IMR-90 (cell line): ENCODE data around the gene ALAS1. TPM values are rescaled to one million over a fixed set of nuclear protein-coding genes. Genes with fewer than 3 reads are reported as not detected.

Source experiments
- ATAC-seq: fragments of 200-7000 bp; cut with Tn5 transposase; 2 replicates; pipeline ENCODE4 v1.9.1; 2020; ENCODE audit warnings: low read depth, mild to moderate bottlenecking, moderate library complexity
- BruUV-seq: library from RNA; stranded (reverse); fragments of 400-500 nt; replicated peaks from 2 replicates; lab custom pipeline; 2021; lab: Mats Ljungman, UMichigan
- CTCF ChIA-PET: fragments of 300-600 bp; formaldehyde crosslinking; extraction: SDS; loops from one replicate; lab custom pipeline; 2021; ENCODE audit warnings: antibody characterized with exemption; lab: Yijun Ruan, JAX
- POLR2A ChIA-PET: fragments of 300-600 bp; sonication (Branson Sonifier 250); formaldehyde crosslinking; loops from one replicate; lab custom pipeline; 2022; ENCODE audit warnings: antibody characterized with exemption; ENCODE audit not compliant: unreplicated experiment; lab: Charles Lee
- DNase-seq: peaks from one replicate; pipeline ENCODE4 v3.0.0; 2013
- H2AFZ ChIP-seq: replicated peaks from 2 replicates; pipeline ENCODE3; 2013; ENCODE audit warnings: low read length, mild to moderate bottlenecking; ENCODE audit not compliant: poor library complexity
- H2AK5ac ChIP-seq: 2 replicates; pipeline ENCODE4 v1.6.1; 2013; ENCODE audit warnings: low read depth, low read length, inconsistent platforms
- H2AK9ac ChIP-seq: replicated peaks from 2 replicates; pipeline ENCODE3; 2013; ENCODE audit warnings: mild to moderate bottlenecking, low read depth, low read length, moderate library complexity; ENCODE audit not compliant: poor library complexity
- H2BK120ac ChIP-seq: 2 replicates; pipeline ENCODE4 v1.6.1; 2013; ENCODE audit warnings: low read depth, low read length, inconsistent platforms
- H2BK15ac ChIP-seq: 3 replicates; pipeline ENCODE4 v1.6.1; 2013; ENCODE audit warnings: low read depth, low read length, inconsistent platforms
- H2BK20ac ChIP-seq: 2 replicates; pipeline ENCODE4 v1.6.1; 2013; ENCODE audit warnings: low read depth, mild to moderate bottlenecking, inconsistent platforms, low read length, moderate library complexity
- H2BK5ac ChIP-seq: 2 replicates; pipeline ENCODE4 v1.6.1; 2013; ENCODE audit warnings: mild to moderate bottlenecking, low read depth, low read length, inconsistent platforms; ENCODE audit not compliant: poor library complexity, severe bottlenecking
- H3K14ac ChIP-seq: replicated peaks from 2 replicates; pipeline ENCODE4 v1.6.1; 2013; ENCODE audit warnings: low read depth, low read length, inconsistent platforms
- H3K18ac ChIP-seq: 2 replicates; pipeline ENCODE4 v1.6.1; 2013; ENCODE audit warnings: low read depth, low read length, control low read depth
- H3K23ac ChIP-seq: 2 replicates; pipeline ENCODE4 v1.6.1; 2013; ENCODE audit warnings: low read depth, low read length, inconsistent platforms
- H3K27ac ChIP-seq: 2 replicates; pipeline ENCODE4 v1.5.1; 2013; ENCODE audit warnings: mild to moderate bottlenecking, control low read depth, low read length; ENCODE audit not compliant: insufficient read depth
- H3K27me3 ChIP-seq: 2 replicates; pipeline ENCODE4 v1.6.1; 2013; ENCODE audit warnings: low read length; ENCODE audit not compliant: control insufficient read depth, insufficient read depth
- H3K36me3 ChIP-seq: 2 replicates; pipeline ENCODE4 v1.6.1; 2013; ENCODE audit warnings: low read length, mixed read lengths; ENCODE audit not compliant: control insufficient read depth, insufficient read depth
- H3K4ac ChIP-seq: 2 replicates; pipeline ENCODE4 v1.6.1; 2013; ENCODE audit warnings: low read depth, low read length, inconsistent platforms
- H3K4me1 ChIP-seq: 2 replicates; pipeline ENCODE4 v1.6.1; 2013; ENCODE audit warnings: low read length, mixed read lengths; ENCODE audit not compliant: control insufficient read depth, insufficient read depth
- H3K4me2 ChIP-seq: 2 replicates; pipeline ENCODE4 v1.6.1; 2013; ENCODE audit warnings: low read depth, mild to moderate bottlenecking, control low read depth, low read length, moderate library complexity
- H3K4me3 ChIP-seq: 2 replicates; pipeline ENCODE4 v1.5.1; 2013; ENCODE audit warnings: low read depth, mild to moderate bottlenecking, control low read depth, low read length, moderate library complexity; ENCODE audit not compliant: insufficient read depth
- H3K56ac ChIP-seq: 2 replicates; pipeline ENCODE4 v1.6.1; 2013; ENCODE audit warnings: low read length, inconsistent platforms; ENCODE audit not compliant: insufficient read depth; ENCODE audit errors: extremely low read depth
- H3K79me1 ChIP-seq, 2 experiments: 2 replicates each; pipeline ENCODE4 v1.6.1; 2013; ENCODE audit warnings: low read length in 2 of 2, inconsistent platforms in 1 of 2, low read depth in 1 of 2
- H3K9ac ChIP-seq: 2 replicates; pipeline ENCODE4 v1.6.1; 2013; ENCODE audit warnings: low read depth, low read length, control low read depth
- H3K9me1 ChIP-seq: 2 replicates; pipeline ENCODE4 v1.6.1; 2013; ENCODE audit warnings: low read length, inconsistent platforms; ENCODE audit not compliant: insufficient read depth
- H3K9me3 ChIP-seq: 2 replicates; pipeline ENCODE4 v1.6.1; 2013; ENCODE audit warnings: low read length; ENCODE audit not compliant: control insufficient read depth, insufficient read depth
- H4K20me1 ChIP-seq: 2 replicates; pipeline ENCODE4 v1.6.1; 2013; ENCODE audit warnings: low read length, inconsistent platforms; ENCODE audit not compliant: insufficient read depth
- H4K5ac ChIP-seq: 2 replicates; pipeline ENCODE4 v1.6.1; 2013; ENCODE audit warnings: mild to moderate bottlenecking, low read depth, low read length, control low read depth
- H4K8ac ChIP-seq, 2 experiments: 2 replicates each; pipeline ENCODE4 v1.6.1; 2013; ENCODE audit warnings: low read depth in 2 of 2, low read length in 2 of 2, control low read depth in 1 of 2, inconsistent platforms in 1 of 2
- H4K91ac ChIP-seq: 2 replicates; pipeline ENCODE4 v1.6.1; 2013; ENCODE audit warnings: low read depth, low read length, inconsistent platforms; ENCODE audit not compliant: insufficient read depth
- BHLHE40 ChIP-seq: fragments of 150-350 bp; IDR thresholded peaks from 2 replicates; pipeline ENCODE4 v1.6.1; 2016; ENCODE audit warnings: mild to moderate bottlenecking, low read depth, low read length
- CEBPB ChIP-seq: IDR thresholded peaks from 2 replicates; pipeline ENCODE4 v1.6.1; 2012; ENCODE audit warnings: low read depth, low read length, improper control_type of control experiment
- CTCF ChIP-seq: conservative IDR thresholded peaks from 2 replicates; pipeline ENCODE4 v1.5.1; 2012; ENCODE audit warnings: mild to moderate bottlenecking, low read depth, low read length, improper control_type of control experiment
- ELK1 ChIP-seq: fragments of 150-350 bp; IDR thresholded peaks from 2 replicates; pipeline ENCODE4 v1.6.1; 2016; ENCODE audit warnings: low read depth, mild to moderate bottlenecking, low read length, moderate library complexity, borderline replicate concordance
- FOS ChIP-seq: fragments of 150-350 bp; IDR thresholded peaks from 2 replicates; pipeline ENCODE4 v1.6.1; 2016; ENCODE audit warnings: low read depth, low read length
- MAZ ChIP-seq: IDR thresholded peaks from 2 replicates; pipeline ENCODE4 v1.6.1; 2012; ENCODE audit warnings: low read depth, mild to moderate bottlenecking, low read length, improper control_type of control experiment, moderate library complexity, borderline replicate concordance
- MXI1 ChIP-seq: IDR thresholded peaks from 2 replicates; pipeline ENCODE4 v1.6.1; 2012; ENCODE audit warnings: low read depth, mild to moderate bottlenecking, low read length, moderate library complexity, borderline replicate concordance
- RAD21 ChIP-seq: IDR thresholded peaks from 2 replicates; pipeline ENCODE4 v1.6.1; 2012; ENCODE audit warnings: low read length, improper control_type of control experiment
- RCOR1 ChIP-seq: IDR thresholded peaks from 2 replicates; pipeline ENCODE4 v1.6.1; 2012; ENCODE audit warnings: mild to moderate bottlenecking, low read length, improper control_type of control experiment; ENCODE audit not compliant: insufficient replicate concordance
- RFX5 ChIP-seq: IDR thresholded peaks from 2 replicates; pipeline ENCODE4 v1.8.0; 2012; ENCODE audit warnings: low read depth, mild to moderate bottlenecking, low read length, moderate library complexity
- SMC3 ChIP-seq: fragments of 150-350 bp; IDR thresholded peaks from 2 replicates; pipeline ENCODE4 v1.6.1; 2016; ENCODE audit warnings: low read depth, mild to moderate bottlenecking, antibody characterized with exemption, low read length, moderate library complexity
- WGBS, 2 experiments: methylation state at CpG; one replicate each; pipeline versions ENCODE4 v1.1.5 to v1.1.7; 2013; ENCODE audit warnings: missing lambda C conversion rate in 2 of 2; ENCODE audit not compliant: insufficient read length in 1 of 2; ENCODE audit errors: extremely low coverage in 2 of 2; 5-methylcytosine and 5-hydroxymethylcytosine counted together
- dilution Hi-C: fragments of 300-500 bp; cut with HindIII; formaldehyde crosslinking; loops from one replicate; pipeline ENCODE4 v1.14.3; 2018; ENCODE audit warnings: low sequenced_read_pairs; ENCODE audit not compliant: unreplicated experiment
- in situ Hi-C: fragments of 300-500 bp; cut with MboI; formaldehyde crosslinking; loops from 3 replicates; pipeline ENCODE4 v1.14.3; 2019; ENCODE audit warnings: low sequenced_read_pairs, inconsistent platforms, mixed read lengths
- intact Hi-C: fragments of 100-400 bp; cut with micrococcal nuclease; formaldehyde crosslinking; loops from 2 replicates; pipeline ENCODE4 v1.10.0; 2022
- polyA plus RNA-seq, 3 experiments: library from polyadenylated mRNA; depleted of rRNA; stranded (reverse); fragments of >200 nt; gene quantifications; 2 replicates each; pipeline ENCODE4 v1.2.3, GENCODE V29; 2012; ENCODE audit warnings: low replicate concordance in 1 of 3
- total RNA-seq: library from RNA; depleted of rRNA; stranded (reverse); fragments of >200 nt; gene quantifications from 2 replicates; pipeline ENCODE4 v1.2.3, GENCODE V29; 2012
- TF ChIP-seq, protein P1 (sequence below): fragments of 150-350 bp; IDR thresholded peaks from 2 replicates; pipeline ENCODE4 v1.6.1; 2017; ENCODE audit warnings: mild to moderate bottlenecking, antibody characterized with exemption, low read length, low read depth

Gene ALAS1
- total and polyA plus RNA-seq, 2 of the 4 experiments (the other 2 are of a cell fraction) = 32.8 to 47.2 TPM

- dilution Hi-C loops (no loop called here), intact Hi-C loops (no loop called here), in situ Hi-C loops (no loop called here)
- Histone ChIP-seq H3K18ac (no peak overlapping the region), H4K20me1 (no peaks in the 10 kb centered on the region), H3K56ac (no peak overlapping the region), H4K91ac (no peak overlapping the region), H2BK20ac (no peak overlapping the region), H3K4ac (no peak overlapping the region), H3K4me3 (no peak overlapping the region), H3K27me3 (peaks cover 3% of the 10 kb centered on the region), H2BK120ac (no peak overlapping the region), H3K9me1 (0 out of 2 replicates have a peak, but pooled peaks cover 3% of the 10 kb centered on the region), H3K23ac (no peak overlapping the region), H3K14ac (no peak overlapping the region), H3K79me1 (no peaks in the 10 kb centered on the region), H2BK5ac (no peak overlapping the region), H3K27ac (no peak overlapping the region), H3K9ac (no peak overlapping the region), H2BK15ac (no peak overlapping the region), H4K8ac (no peak overlapping the region), H3K4me2 (no peak overlapping the region), H4K5ac (no peak overlapping the region), H2AFZ (no peak overlapping the region), H3K9me3 (no peaks in the 10 kb centered on the region), H2AK5ac (no peak overlapping the region), H2AK9ac (no peak overlapping the region), H3K36me3 (no peaks in the 10 kb centered on the region), H3K4me1 (no peaks in the 10 kb centered on the region)
- BruUV-seq = no TSS peak
- no peak for DNase-seq
- WGBS, 2 experiments = no CpG with 5 or more reads among the region's 7 CpGs
- TF ChIP-seq CTCF (no peak), FOS (no peak), RAD21 (no peak), MXI1 (no peak), RCOR1 (no peak), ELK1 (no peak), SMC3 (no peak), MAZ (no peak), CEBPB (no peak), BHLHE40 (no peak), RFX5 (no peak)
- TF ChIP-seq, protein P1, sequence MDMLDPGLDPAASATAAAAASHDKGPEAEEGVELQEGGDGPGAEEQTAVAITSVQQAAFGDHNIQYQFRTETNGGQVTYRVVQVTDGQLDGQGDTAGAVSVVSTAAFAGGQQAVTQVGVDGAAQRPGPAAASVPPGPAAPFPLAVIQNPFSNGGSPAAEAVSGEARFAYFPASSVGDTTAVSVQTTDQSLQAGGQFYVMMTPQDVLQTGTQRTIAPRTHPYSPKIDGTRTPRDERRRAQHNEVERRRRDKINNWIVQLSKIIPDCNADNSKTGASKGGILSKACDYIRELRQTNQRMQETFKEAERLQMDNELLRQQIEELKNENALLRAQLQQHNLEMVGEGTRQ = no peak
- ChIA-PET POLR2A (no interaction called here), CTCF (no interaction called here)
- no peak for ATAC-seq
Measured at GRCh38 chr3:52183786-52184445, 14.0 kb upstream of the ALAS1 start.
